OCI-M1 (cell line): Measurements from ENCODE around the gene CD47.

Source experiments
- DNase-seq: peaks from one replicate; lab custom pipeline; 2025; lab: John Stamatoyannopoulos, UW

The CD47 gene

DNA sequence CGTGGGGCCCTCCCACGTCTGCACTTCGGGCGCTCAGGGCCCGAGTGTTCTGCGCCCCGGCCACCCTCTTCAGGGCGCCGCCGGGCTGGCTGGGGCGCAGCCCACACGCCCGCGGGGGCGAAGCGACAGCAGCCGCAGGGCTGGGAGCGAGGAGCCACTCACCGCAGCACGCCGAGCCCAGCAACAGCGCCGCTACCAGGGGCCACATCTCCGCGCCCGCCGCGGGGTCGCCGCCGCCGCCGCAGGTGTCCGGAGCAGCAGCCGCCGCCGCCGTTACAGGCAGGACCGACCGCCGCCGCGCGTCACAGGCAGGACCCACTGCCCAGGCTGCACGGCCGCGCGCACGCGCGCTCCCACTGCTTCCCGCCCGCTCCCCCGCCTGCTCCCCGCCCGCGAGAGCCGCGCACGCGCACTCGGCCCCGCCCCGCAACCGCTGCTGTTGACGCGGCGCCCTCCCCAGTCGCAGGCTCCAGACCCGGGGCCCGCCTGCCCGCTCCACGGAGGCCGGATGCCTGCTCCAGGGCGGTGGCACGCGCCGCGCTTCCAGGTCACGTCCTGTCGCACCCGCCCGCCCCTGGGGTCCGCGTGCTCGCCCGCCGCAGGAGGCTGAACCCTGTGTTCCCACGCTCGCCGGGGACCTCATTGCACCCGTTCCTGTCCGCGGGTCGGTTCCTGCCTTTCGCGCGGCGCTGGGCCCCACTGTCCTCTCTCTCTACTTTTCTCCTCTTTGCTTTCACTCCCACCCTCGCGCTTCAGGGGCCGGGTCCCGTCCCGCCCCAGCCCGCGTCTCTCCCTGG is at the start of gene CD47:
Gene CD47 (minus strand): TSS at position 331 of the 797 bp plus-strand sequence. CDS start 123 bp downstream, at position 208.
- peak; percentile 92 for DNase-seq

DNA sequence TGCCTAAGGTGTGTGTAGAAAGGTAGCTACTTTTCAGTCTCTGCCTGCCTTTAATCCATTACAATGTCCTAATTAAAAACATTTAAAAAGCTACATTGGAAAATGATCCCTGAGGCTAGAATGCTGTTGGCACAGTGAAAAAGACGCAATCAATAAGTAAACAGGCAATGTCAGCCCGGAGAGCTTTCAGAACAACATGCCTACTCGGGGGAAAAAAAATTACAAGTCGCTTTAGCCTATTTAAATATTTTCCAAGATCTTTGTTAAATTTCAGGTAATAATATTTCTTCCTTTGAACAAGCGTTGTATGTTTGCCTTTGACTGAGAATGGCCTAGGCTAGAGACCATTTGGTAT is 46.6 kb upstream of the CD47 start:
- no peak for DNase-seq

GRCh38 chr3:108136561-108137459 is 46.0 kb upstream of the CD47 start:
- DNase-seq: no peak

GRCh38 chr3:108134555-108134880 is 43.7 kb upstream of the CD47 start:
- peak; percentile 81 for DNase-seq

GRCh38 chr3:108133858-108134554 is 43.2 kb upstream of the CD47 start:
- DNase-seq: peak; percentile 81

GRCh38 chr3:108133048-108133369 is 42.2 kb upstream of the CD47 start:
- no peak for DNase-seq

DNA sequence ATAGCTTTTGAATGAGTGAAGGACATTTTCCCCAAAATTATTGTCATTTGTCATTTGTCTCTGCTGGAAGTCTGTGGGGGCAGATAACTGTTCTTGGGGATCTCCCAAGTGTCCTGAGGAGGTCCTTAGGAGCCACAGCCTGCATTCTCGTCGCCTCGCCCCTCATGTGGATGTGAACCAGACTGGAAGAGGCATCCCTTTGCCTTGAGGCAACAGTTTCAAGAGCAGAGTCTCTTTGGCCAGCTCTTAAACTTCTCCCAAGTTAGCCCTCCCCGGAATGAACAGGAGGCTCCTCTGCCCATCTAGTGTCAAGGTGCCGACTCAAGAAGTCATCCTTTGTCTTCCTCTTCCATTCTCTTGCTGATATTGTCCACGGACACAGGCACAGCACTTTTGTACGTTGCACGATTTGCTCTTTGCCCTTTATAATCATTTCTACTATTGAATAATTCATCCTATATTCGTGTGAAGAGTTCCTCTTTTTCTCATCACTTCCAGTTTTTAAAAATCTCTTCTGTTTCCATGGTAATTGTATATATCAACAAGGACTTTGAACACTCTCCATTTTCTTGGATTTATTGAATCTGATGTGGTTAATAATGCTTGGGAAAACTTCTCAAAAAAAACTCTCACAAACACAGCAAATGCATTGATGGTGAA is 40.8 kb upstream of the CD47 start:
- peak; percentile 44 for DNase-seq

DNA sequence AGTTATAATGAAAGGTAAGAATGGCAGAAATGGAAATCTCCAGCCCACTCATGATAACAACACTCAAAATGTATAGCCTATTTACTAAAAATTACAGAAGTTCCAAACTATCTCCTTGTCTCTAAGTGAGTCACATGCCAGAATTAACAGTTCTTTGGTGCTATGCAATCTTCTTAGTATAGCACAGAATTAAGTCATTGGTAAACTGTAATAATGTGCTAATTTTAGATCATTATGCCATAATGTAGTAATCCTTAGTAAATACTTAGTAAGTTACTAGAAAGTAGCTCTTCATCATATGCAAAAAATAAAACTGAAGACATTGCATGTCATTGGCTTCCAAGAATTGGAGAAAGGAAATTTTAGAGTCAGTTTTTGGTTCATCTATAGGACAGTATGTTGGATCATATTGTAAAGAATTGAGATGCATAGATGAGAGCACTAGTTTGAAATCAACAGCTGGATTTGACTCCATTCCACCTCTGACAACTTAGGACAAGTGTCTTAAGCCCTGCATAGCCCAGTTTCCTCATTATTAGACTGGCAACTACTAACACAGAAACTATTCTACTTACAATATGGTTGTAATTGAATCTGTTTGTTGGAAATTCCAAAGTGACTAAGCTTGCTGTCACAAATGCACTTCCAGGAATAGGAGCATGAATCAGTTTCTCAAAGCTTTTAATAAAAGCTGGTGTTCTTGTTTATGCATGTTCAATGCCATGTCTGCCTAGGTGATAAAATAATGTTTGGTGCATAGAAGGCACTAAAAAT is 40.1 kb upstream of the CD47 start:
- peak; percentile 47 for DNase-seq

GRCh38 chr3:108130236-108130635 is 39.4 kb upstream of the CD47 start:
- no peak for DNase-seq

DNA sequence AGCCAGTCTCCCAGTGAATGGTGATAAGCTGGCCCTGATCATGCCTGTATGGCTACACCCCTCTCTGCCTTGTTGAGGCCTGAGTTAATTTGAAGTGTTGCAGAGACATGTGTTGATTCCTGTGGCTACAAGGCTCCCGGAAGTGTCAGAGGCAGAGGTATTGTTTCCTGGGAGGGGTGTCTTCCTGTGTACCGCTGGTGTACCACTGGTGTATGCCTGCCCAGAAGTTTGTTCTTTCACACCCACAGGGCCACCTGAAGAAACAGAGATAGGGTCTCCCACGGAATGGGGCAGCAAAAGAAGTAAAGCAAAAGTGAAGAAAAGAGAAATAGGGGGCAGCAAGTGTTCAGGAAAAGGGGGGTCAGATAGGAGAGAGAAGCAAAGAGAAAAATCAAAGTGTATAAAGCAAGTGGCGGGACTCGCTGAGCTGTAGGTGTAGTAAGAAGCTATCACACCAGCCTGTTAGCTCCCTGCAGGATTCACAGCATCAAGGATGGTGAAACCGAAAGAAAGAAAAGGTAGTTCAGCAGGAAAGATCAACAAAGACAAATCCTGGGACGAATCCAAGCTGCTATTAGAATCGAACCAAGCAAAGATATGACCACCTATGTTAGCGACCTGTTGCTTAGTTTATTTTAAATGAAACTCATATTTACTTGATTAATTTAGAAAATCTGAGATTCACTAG is 36.6 kb upstream of the CD47 start:
- no peak for DNase-seq

GRCh38 chr3:108126348-108126747 is 35.5 kb upstream of the CD47 start:
- DNase-seq: no peak

- peak; percentile 85 for DNase-seq
Measured at GRCh38 chr3:108125550-108126071, 34.8 kb upstream of the CD47 start.

DNA sequence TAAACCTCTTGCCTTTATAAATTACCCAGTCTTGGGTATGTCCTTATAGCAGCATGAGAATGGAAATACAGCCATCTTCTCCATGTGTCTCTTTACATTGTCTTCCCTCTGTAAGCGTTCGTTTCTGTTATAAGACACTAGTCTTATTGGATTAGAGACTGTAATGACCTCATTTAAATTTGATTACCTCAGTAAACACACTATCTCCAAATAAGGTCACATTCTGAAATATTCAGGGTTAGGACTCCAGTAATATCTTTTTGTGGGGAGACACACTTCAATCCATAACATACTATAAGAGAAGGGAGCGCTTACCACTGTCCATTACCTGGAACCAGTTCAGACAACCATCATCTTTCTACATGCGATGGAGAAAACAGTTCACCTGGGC is 34.3 kb upstream of the CD47 start:
- DNase-seq: peak; percentile 70

- DNase-seq: peak; percentile 89
Measured at GRCh38 chr3:108124337-108125152, 33.7 kb upstream of the CD47 start.

DNA sequence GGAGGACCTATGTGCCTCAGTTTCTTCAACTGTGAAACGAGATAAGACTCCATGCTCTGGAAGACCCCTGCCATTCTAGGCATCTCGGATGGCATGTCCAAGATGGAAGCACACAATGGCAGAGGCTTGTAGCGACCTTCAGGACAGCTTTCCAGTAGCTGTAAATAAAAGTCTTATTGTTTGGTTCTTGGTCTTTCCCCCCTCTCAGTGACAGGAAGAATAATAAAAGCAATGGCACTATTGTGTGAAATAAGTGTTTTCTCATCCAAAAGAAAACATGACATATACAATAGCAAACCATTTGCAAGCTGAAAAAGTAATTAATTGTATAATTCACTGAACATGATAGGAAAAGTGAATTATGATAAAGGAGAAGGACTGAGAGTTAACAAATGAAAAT is 32.5 kb upstream of the CD47 start:
- DNase-seq: no peak

- peak; percentile 16 for DNase-seq
Measured at GRCh38 chr3:108122276-108122675, 31.4 kb upstream of the CD47 start.

DNA sequence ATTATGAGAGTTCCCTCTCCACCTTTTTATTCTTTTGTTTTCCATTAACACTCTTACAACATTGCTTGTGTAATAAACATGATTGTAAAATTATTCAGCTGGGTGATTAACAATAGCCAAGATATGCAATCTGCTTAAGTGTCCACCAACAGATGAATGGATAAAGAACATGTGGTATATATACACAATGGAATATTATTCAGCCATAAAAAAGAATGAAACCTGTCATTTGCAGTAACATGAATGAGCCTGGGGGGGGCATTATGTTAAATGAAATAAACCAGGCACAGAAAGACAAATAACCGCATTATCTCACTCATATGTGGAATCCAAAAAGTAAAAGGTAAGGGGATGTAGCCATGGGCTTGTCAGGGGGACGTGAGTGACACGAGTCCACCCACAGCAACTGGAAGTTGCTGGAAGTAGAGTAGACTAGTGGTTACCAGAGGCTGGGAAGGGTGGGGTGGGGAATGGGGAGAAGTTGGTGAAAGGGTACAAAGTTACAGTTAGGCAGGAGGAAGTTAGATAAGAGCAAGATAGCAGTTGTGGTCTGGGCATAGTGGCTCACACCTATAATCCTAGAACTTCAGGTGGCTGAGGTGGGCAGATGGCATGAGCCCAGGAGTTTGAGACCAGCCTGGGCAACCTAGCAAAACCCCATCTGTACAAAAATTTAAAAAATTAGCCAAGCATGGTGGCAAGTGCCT is 28.7 kb upstream of the CD47 start:
- DNase-seq: peak; percentile 22

GRCh38 chr3:108118038-108118768 is 27.4 kb upstream of the CD47 start:
- DNase-seq: no peak
